GM19023 (cell line): Measurements from ENCODE around the gene RHOT2.
A peak's percentile ranks its signal among the peaks of the same experiment; 100 is the strongest.
"Not testable (repeated sequence)": the region's sequence is repeated elsewhere in the genome, so short reads cannot be mapped to it uniquely, and the experiment has no call there.

Source experiments
- ATAC-seq: cut with Tn5 transposase; IDR thresholded peaks from one replicate; pipeline ENCODE4 v1.9.1; 2021; ENCODE audit warnings: mild to moderate bottlenecking, moderate library complexity; ENCODE audit not compliant: unreplicated experiment

Gene RHOT2

DNA sequence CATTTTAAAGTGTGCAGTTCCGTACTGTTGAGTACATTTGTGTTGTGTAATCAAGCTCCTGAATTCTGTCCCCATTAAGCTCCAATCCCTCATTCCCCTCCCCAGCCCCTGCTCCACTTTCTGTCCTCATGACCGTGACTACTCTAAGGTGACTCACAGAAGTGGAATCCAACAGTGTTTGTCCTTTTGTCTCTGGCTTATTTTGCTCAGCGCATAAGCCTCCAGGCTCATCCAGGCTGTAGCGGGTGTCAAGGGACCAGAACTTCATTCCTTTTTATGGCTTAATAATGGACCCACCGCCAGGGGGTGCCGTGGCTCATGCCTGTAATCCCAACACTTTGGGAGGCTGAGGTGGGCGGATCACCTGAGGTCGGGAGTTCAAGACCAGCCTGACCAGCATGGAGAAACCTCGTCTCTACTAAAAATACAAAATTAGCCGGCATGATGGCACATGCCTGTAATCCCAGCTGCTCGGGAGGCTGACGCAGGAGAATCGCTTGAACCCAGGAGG is 44.9 kb downstream of the RHOT2 start:
- not testable (repeated sequence) for ATAC-seq

DNA sequence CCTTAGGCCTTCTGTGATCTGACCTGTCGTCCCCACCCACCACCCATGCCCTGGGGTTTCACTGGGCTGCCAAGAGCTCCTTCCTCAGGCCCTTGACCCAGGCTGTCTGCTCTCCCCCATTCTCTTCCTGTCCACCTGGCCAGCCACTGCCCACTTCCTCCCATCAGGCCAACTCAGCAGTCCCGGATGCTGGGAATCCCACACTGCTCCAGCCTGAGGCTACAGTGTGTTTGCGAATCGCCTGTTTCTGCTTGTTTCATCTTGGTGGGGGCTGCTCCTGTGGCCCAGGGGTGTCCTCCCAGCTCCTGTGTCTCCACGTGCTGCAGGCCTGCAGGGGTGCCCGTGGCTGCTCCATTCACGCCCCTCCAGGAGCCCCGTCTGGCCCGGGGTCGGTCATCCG is 46.1 kb downstream of the RHOT2 start:
- ATAC-seq: no peak

DNA sequence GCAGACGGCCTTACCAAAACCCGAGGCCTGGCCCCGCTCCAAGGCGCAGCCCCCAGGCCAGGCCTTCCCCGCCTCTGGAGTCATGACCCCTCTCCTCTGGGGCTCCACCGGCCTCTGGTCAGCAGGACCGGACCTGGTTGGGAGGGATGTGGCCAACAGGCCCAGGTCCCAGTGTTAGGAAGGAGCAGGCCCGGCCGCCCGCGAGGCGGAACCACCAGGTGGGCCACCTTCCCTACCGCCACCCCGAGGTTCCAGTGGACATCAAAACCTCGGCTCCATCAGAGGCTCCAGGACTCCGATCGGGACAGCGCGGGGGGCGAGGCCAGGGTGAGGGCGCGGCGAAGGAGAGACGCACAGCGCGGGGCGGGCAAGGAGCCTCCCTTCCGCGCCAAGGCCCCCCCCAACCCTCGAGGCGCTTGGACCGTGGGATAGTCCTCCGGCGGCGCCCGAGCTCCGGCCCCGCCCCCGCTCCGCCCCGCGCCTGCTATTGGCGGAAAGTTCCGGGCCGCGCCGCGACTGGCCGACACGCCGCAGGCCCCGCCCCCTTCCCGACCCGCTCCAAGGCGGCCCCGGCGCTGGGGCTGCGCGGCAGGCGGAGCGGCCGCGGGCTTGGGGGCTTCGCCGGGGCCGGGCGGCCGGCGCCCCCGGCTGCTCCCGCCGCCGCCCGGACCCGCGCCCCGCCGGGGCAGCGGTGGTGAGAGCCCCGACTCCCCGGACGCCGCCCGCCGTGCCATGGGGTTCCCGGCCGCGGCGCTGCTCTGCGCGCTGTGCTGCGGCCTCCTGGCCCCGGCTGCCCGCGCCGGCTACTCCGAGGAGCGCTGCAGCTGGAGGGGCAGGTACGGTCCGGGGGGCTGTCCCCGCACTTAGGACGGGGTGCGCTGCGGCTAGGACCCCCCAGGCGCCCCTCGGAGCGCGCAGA is 46.9 kb downstream of the RHOT2 start, which contains the start of gene METRN:
METRN (plus strand) TSS at position 561 of the 919 bp plus-strand sequence; CDS start at position 733, 172 bp downstream.
- peak; percentile 69 for ATAC-seq

DNA sequence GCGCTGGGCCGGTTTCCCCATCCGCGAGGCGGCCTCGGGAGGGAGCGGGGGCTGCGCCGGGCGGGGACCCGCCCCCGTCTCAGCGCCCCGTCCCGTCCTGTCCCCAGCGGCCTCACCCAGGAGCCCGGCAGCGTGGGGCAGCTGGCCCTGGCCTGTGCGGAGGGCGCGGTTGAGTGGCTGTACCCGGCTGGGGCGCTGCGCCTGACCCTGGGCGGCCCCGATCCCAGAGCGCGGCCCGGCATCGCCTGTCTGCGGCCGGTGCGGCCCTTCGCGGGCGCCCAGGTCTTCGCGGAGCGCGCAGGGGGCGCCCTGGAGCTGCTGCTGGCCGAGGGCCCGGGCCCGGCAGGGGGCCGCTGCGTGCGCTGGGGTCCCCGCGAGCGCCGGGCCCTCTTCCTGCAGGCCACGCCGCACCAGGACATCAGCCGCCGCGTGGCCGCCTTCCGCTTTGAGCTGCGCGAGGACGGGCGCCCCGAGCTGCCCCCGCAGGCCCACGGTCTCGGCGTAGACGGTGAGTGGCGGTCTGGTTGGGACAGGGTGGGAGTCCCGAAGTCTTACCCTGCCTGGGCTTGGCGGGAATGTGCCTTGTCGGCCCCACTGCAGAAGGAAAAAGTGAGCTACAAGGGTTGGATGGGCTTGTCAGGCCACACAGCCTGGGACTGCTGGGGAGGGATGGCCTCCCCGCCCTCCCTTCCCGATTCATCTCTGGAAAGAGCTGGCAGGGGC is 47.7 kb downstream of the RHOT2 start:
- no peak for ATAC-seq

DNA sequence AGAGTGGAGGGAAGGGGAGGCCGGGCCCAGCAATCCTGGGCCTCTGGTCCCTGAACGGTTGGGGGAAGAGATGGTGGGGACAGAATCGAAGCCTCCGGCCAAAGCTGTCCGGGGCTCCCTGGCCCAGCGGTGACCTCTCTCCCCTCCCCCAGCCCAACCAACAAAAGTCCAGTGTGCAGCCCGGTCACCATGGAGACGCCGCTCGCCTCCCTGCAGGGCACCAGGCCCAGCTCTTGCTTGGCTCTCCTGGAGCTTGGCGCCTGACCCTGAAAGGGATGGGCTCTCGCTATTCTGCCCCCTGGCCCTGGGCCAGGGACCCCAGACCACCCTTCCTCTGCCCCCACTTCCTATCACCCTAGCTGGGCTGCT is 48.3 kb downstream of the RHOT2 start:
- no peak for ATAC-seq

DNA sequence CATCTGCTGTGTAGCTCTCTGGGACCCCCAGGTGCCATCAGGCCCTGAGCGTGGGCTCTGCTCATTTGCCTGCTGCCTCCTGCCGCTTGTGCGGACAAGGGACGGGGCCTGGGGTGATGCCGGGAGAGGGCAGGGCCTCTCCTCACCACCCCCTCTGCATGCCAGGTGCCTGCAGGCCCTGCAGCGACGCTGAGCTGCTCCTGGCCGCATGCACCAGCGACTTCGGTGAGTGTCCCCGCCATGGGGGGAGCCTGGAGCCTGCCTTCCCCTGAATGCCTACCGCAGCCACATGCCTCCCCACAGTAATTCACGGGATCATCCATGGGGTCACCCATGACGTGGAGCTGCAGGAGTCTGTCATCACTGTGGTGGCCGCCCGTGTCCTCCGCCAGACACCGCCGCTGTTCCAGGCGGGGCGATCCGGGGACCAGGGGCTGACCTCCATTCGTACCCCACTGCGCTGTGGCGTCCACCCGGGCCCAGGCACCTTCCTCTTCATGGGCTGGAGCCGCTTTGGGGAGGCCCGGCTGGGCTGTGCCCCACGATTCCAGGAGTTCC is 48.9 kb downstream of the RHOT2 start:
- no peak for ATAC-seq

DNA sequence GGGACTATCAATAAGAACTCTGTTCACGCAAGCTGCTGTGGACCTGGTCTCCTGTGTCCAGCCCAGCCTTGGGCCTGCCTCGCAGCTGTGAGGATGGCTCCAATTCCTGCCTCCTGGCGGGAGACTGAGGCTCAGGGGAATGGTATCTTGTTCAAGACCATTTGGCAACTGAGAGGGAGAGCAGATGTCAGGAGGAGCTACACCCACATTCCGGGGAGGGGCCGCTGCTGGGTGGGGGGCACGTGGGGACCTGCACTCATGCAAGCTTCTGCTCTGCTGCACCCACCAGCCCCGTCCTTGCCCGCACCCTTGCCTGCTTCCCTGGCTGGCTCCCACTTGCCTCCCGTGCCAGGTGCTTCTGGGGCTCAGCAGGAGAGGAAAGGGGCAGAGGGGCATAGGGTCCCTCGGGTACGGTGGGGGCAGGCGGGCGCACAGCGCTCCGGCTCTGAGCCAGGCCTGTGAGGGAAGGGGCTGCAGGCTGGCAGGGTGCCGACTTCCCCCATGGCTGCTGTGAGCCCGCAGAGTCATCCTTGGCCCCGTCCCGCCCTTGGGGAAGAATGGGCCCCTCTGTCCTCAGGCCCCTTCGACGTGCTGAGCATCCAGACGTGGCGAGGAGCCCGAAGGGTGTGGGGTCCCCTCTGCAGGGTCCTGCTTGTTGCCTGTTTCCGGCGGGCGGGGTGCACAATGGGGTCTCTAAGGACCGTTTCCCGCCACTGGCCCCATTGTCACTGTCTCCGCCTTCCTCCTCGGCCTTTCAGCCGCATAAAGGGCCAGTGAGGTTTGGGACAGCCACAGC is 49.7 kb downstream of the RHOT2 start:
- no peak for ATAC-seq

DNA sequence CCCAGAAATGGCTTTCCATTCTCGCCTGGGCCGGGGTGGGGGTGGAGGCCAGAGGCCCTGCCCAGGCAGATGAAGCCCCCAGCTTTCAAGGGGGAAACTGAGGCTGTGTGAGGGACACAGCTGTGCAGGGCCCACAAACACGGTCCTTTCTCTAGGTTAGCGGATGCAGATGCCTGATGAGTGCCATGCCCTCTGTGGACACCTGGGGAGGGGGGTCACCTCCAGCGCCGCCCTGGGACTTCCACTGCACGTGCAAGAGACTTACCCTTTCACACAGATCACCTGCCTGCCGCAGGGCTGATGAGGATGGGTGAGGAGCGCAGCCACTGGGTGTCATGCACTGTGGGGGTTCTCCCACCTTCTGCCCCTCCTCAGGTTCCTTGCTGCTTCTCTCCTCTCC is 50.5 kb downstream of the RHOT2 start:
- ATAC-seq: no peak

DNA sequence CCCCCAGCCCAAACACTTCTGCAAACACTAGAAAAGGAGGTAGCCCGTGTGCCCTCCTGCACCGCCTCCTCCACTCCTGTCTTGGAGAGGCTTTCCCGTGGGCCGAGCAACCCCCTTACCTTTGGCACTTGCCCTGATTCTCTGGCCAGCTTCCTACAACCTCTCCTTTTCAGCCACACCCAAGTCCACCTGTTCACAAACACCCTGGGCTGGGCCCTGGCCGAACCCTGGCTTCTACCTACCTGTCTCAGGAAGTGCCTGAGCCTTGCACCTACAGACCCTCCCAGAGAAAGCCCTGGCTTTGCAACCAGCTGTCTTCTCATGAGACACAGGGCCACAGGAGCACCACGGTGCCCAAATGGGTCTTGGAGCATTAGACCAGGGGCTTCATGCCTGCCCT is 51.0 kb downstream of the RHOT2 start:
- no peak for ATAC-seq

DNA sequence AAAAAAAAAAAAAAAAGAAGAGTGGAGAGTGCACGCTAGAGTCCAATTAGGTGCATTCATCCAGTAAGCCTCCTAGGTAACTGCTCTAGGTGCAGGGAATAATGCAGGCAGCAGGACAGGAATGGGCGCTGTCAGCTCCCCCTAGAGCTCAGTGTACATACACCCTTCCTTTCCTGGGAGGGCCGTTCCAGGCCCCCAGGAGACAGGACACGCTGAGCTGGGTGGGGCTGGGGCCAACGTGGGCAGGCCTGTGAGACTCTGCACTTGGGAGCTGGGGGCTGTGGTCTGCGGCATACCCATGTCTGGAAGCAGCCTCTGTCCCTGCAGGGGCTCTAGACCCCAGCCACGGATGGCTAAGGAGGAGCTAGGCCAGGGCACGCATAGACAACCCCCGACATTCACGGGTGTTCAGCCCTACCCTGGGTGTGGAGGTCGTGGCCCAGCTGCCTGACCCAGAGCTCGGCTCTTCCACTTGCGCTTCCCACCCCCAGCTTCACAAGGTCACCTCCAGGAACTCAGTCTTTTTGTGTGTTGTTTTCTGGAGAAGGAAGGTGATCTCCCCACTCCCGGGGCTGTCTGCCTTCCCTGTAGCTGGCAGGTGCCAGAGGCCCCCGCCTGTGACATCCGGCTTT is 52.0 kb downstream of the RHOT2 start:
- no peak for ATAC-seq

DNA sequence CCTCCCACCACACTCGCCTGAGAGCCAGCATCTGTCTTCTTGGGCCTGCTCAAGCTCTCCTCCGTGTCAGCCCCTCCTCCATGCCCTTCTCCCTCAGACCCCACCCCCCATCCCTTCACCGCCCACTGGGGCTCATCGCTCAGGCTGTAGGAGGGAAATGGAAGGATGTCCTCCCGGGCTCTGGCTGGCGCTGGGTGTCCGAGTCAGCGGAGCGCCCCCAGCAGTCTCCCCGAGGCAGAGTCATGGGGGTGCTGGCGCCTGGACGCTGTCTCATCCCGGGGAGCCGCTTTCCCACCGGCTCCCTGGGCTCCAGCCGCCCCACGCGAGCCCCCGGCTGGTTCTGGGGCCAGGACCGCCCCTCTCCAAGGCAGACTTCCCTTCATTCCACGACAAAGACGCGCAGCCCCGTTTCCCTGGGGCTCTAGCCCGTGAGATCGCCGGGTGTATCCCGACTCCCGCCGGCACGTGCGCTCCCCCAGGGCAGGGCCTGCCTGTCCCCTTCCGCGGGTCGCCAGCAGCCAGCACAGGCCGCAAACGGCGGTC is 52.6 kb downstream of the RHOT2 start:
- ATAC-seq: peak; percentile 18

DNA sequence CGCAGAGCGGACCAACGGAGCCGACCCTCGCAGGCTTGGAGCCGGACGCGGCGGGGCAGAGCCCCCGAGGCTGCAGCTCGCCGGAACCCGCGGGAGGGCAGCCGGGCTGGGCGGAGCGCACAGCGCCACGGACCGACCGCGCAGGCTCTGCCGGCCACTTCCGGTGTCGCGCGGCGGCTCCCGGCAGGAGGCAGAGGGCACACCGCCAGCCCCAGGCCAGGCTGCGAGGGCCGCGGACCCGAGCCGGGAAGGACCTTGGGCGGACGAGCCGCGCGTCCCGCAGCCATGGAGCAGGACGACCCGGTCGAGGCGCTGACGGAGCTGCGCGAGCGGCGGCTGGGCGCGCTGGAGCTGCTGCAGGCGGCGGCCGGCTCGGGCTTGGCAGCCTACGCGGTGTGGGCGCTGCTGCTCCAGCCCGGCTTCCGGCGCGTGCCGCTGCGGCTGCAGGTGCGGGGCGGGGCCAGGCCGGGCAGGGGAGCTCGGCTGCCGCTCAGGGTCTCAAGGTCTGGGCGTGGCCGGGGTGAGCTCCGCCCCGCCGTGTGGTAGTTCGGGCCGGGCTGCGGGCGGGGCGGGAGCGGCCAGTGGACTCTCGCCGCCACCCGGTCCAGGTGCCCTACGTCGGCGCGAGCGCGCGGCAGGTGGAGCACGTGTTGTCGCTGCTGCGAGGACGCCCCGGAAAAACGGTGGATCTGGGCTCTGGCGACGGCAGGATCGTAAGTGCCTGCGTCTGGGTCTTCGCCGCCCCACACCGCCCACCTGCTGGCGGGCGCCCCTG is 53.2 kb downstream of the RHOT2 start, which contains the start of gene ANTKMT:
ANTKMT (plus strand) TSS at position 157 of the 775 bp plus-strand sequence; CDS start at position 286, 129 bp downstream.
- peak; percentile 72 for ATAC-seq

DNA sequence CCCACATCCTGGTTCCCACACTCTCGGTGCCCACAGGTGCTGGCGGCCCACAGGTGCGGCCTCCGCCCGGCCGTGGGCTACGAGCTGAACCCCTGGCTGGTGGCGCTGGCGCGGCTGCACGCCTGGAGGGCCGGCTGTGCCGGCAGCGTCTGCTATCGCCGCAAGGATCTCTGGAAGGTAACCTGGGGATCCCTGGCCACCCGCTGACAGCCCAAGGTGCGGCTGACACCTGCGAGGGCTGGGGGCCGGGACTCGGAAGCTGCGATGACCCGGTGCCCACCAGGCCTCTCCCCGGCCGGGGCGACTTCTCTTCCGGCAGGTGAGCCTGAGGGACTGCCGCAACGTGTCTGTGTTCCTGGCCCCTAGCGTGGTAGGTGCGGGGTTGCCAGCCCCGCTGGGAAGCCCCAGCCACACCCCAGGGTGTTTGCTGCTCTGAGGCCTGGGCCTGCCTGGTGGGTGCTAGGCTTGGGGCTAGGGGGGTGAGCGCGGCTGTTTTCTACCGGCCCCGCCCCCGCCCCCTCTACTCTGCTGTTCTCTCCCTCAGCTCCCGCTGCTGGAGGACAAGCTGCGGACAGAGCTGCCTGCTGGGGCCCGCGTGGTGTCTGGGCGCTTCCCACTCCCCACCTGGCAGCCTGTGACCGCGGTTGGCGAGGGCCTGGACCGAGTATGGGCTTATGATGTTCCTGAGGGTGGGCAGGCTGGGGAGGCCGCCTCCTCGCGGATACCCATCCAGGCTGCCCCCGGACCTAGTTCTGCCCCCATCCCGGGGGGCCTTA is 54.0 kb downstream of the RHOT2 start:
- no peak for ATAC-seq

DNA sequence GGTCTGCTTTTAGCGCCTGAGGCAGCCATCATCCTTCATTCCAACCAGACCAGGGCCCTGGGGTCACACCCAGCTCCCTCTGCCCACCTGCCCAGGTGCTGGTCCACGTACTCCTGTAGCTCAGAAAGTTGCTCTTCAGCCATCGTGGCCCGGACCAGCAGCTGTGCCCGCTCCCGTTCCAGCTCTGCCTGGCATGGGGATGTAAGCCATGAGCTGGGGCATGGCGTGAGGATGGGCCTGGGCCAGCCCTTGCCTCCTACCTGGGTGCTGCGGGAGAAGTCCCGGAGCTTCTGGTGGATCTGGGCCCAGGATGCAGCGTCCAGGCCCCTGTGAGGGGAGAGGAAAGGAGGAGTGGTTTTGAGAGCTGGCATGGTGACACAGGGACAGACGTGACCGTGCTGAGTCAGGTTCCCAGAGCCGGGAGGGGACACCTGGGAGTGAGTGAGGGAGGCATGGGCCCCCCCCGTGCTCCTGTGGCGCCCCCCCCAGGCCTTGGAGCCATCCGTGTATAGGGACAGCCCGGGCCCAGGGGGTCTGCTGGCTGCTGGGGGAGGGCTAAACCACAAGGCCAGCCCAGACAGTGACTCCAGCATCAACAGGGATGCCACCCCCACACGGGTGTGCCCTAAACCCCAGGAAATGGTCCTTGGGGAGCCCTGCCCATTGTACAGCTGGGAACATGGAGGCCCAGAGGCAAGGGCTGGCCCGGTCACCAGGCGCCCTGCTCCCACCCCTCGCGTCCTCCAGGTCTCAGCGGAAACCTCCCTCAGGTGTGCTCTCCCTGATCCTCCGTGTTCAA is 55.1 kb downstream of the RHOT2 start:
- no peak for ATAC-seq

DNA sequence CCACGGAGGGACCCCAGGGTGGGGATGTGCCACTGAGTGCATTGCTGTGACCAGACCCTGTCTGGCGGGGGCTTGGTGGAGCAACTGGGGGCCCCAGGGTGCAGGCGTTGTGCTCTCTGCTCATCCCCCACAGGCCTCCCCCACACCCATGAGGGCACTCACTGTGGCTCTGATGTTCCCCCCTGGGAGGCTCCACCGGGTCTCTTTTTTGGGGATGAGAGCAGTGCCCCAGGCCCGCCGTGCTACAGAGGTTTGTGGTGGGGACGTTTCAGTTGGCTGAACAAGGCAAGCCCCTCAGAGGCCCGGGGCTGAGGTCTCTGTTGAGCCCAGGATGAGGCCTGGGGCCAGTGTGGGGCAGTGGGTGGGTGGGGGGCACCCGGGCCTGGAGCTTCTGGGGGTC is 55.8 kb downstream of the RHOT2 start:
- no peak for ATAC-seq
